Prostate gland (tissue), 2 donors: ENCODE data around the gene KIAA1328.

Source experiments
- CTCF ChIP-seq, 4 experiments: fragments of 200-600 bp in 2 of 4; fragments of 450-650 bp in 2 of 4; sonication (generic) in 2 of 4; IDR thresholded peaks; 1 replicate in 3 of 4; 2 replicates in 1 of 4; pipeline ENCODE4 v1.5.1; 2016 to 2019; ENCODE audit warnings: antibody characterized with exemption in 4 of 4, mild to moderate bottlenecking in 2 of 4, moderate library complexity in 2 of 4
- POLR2A ChIP-seq: fragments of 450-650 bp; IDR thresholded peaks from one replicate; pipeline ENCODE4 v1.6.1; 2016; ENCODE audit warnings: antibody characterized with exemption, mild to moderate bottlenecking

GRCh38 chr18:36817039-36817438, 11.9 kb upstream of the KIAA1328 start:
- TF ChIP-seq POLR2A (no peak), CTCF (IDR thresholded peaks at IDR 0.05) (no peak)
